Stimulated activated CD4-positive, alpha-beta T cell treated with anti-CD3 and anti-CD28 coated beads, Interleukin-1b, Interleukin-23, amount 100 ng/mL, for 24 hours (primary cell): ENCODE results near the gene ERC1.
"Not testable (repeated sequence)": the region's sequence is repeated elsewhere in the genome, so short reads cannot be mapped to it uniquely, and the experiment has no call there.

Experiments used
- DNase-seq, 4 experiments: peaks; one replicate each; pipeline ENCODE4 v3.0.0-alpha.2; 2020; ENCODE audit warnings: low read depth in 4 of 4, low spot score in 1 of 4

ERC1 gene

GRCh38 chr12:1117970-1118563, 127.0 kb downstream of the ERC1 start:
- peak; percentile 45 to 50 (median 46) for DNase-seq

- no peak for DNase-seq
Measured at GRCh38 chr12:1122786-1123185, 131.8 kb downstream of the ERC1 start.

GRCh38 chr12:1126091-1126490, 135.1 kb downstream of the ERC1 start:
- DNase-seq: no peak

- DNase-seq: no peak
Measured at GRCh38 chr12:1127021-1127420, 136.0 kb downstream of the ERC1 start.

- DNase-seq: no peak
Measured at GRCh38 chr12:1130164-1130563, 139.1 kb downstream of the ERC1 start.

- no peak for DNase-seq
Measured at GRCh38 chr12:1130571-1130970, 139.5 kb downstream of the ERC1 start.

GRCh38 chr12:1131811-1132224, 140.8 kb downstream of the ERC1 start:
- no peak for DNase-seq

- no peak for DNase-seq
Measured at GRCh38 chr12:1132311-1132710, 141.3 kb downstream of the ERC1 start.

- DNase-seq: no peak
Measured at GRCh38 chr12:1138691-1139090, 147.7 kb downstream of the ERC1 start.

GRCh38 chr12:1146758-1147157, 155.7 kb downstream of the ERC1 start:
- not testable (repeated sequence) for DNase-seq

GRCh38 chr12:1147821-1148220, 156.8 kb downstream of the ERC1 start:
- no peak for DNase-seq

GRCh38 chr12:1157046-1157445, 166.0 kb downstream of the ERC1 start:
- no peak for DNase-seq

- DNase-seq: no peak
Measured at GRCh38 chr12:1161197-1161596, 170.2 kb downstream of the ERC1 start.

- no peak for DNase-seq
Measured at GRCh38 chr12:1162081-1162760, 171.2 kb downstream of the ERC1 start.

GRCh38 chr12:1167784-1168183, 176.8 kb downstream of the ERC1 start:
- no peak for DNase-seq

GRCh38 chr12:1170411-1170810, 179.4 kb downstream of the ERC1 start:
- DNase-seq: no peak

- DNase-seq: no peak
Measured at GRCh38 chr12:1171657-1172408, 180.8 kb downstream of the ERC1 start.

GRCh38 chr12:1173781-1174617, 183.0 kb downstream of the ERC1 start:
- no peak for DNase-seq

GRCh38 chr12:1174659-1175058, 183.6 kb downstream of the ERC1 start:
- DNase-seq: no peak

- no peak for DNase-seq
Measured at GRCh38 chr12:1176191-1176590, 185.2 kb downstream of the ERC1 start.

- no peak for DNase-seq
Measured at GRCh38 chr12:1179128-1179527, 188.1 kb downstream of the ERC1 start.
